ENCODE results near the gene KERA. TPM values are rescaled to one million over a fixed set of nuclear protein-coding genes. Genes with fewer than 3 reads are reported as not detected.

Gene KERA
- total RNA-seq, 6 experiments from 2014 or later = not detected

- no peaks in the 10 kb centered on the region for H3K36me3 ChIP-seq
- no peak overlapping the region for H3K27ac ChIP-seq
- ATAC-seq = no peak
- no peak overlapping the region for H3K4me3 ChIP-seq
- no peaks in the 10 kb centered on the region for H3K27me3 ChIP-seq
- TF ChIP-seq CTCF (IDR thresholded peaks at IDR 0.05) = no peak
- TF ChIP-seq POLR2A (IDR thresholded peaks at IDR 0.05) = no peak
- intact Hi-C loops (cut with DNase I) = no loop called here
- 56% methylated on average over 2 of the region's 2 CpGs for WGBS (ENCODE audit: insufficient coverage, low coverage, low lambda C conversion rate, missing lambda C conversion rate)
- no peak for DNase-seq
- no peaks in the 10 kb centered on the region for H3K4me1 ChIP-seq
- no peaks in the 10 kb centered on the region for H3K9me3 ChIP-seq
These were observed 1.3 kb downstream of the KERA start for GRCh38 chr12:91056488-91056887.

GRCh38 chr12:91055976-91056375, 1.8 kb downstream of the KERA start:
- DNase-seq = no peak
- no peak for ATAC-seq
- H3K4me3 ChIP-seq = no peak overlapping the region
- 13% methylated on average over 1 of the region's 1 CpG for WGBS (ENCODE audit: insufficient coverage, low coverage, low lambda C conversion rate, missing lambda C conversion rate)
- no peaks in the 10 kb centered on the region for H3K36me3 ChIP-seq
- no peaks in the 10 kb centered on the region for H3K4me1 ChIP-seq
- no peak overlapping the region for H3K27ac ChIP-seq
- intact Hi-C loops (cut with DNase I) = no loop called here
- TF ChIP-seq POLR2A (IDR thresholded peaks at IDR 0.05) (no peak), CTCF (IDR thresholded peaks at IDR 0.05) (no peak)
- no peaks in the 10 kb centered on the region for H3K27me3 ChIP-seq
- H3K9me3 ChIP-seq = no peaks in the 10 kb centered on the region

- intact Hi-C loops (cut with DNase I) = no loop called here
- ATAC-seq (no peak), DNase-seq (no peak)
- no peak overlapping the region for H3K27ac ChIP-seq
- no peaks in the 10 kb centered on the region for H3K9me3 ChIP-seq
- H3K36me3 ChIP-seq = no peaks in the 10 kb centered on the region
- no peak overlapping the region for H3K4me3 ChIP-seq
- 54% methylated on average over 4 of the region's 4 CpGs for WGBS (ENCODE audit: insufficient coverage, low coverage, low lambda C conversion rate, missing lambda C conversion rate)
- H3K4me1 ChIP-seq = no peaks in the 10 kb centered on the region
- H3K27me3 ChIP-seq = no peaks in the 10 kb centered on the region
- TF ChIP-seq POLR2A (IDR thresholded peaks at IDR 0.05) = no peak
- no peak for TF ChIP-seq CTCF (IDR thresholded peaks at IDR 0.05)
These were observed 3.7 kb downstream of the KERA start for GRCh38 chr12:91053951-91054715.

GRCh38 chr12:91052026-91052425, 5.8 kb downstream of the KERA start:
- no peak overlapping the region for H3K27ac ChIP-seq
- no peak overlapping the region for H3K4me3 ChIP-seq
- no peak for DNase-seq
- no peaks in the 10 kb centered on the region for H3K36me3 ChIP-seq
- intact Hi-C loops (cut with DNase I) = no loop called here
- ATAC-seq = no peak
- H3K9me3 ChIP-seq = no peaks in the 10 kb centered on the region
- no peak for TF ChIP-seq POLR2A (IDR thresholded peaks at IDR 0.05)
- no peak for TF ChIP-seq CTCF (IDR thresholded peaks at IDR 0.05)
- H3K27me3 ChIP-seq = no peaks in the 10 kb centered on the region
- H3K4me1 ChIP-seq = no peaks in the 10 kb centered on the region

All from right lobe of liver (tissue), 6 donors.